Activated T-helper 1 cell treated with anti-CD3 and anti-CD28 coated beads, Interleukin-12 subunit alpha, Interleukin-12 subunit beta, Interleukin-2, Interleukin-4 antibody, amounts not matched to agents 30 ng/mL and 10 ng/mL and 1 ng/mL, durations not matched to agents 14 hours and 24 hours and 36 hours (primary cell): ENCODE results near the gene EHMT1. TPM values are rescaled to one million over a fixed set of nuclear protein-coding genes. Genes with fewer than 3 reads are reported as not detected.

ENCODE experiments used
- DNase-seq: peaks from one replicate; pipeline ENCODE4 v3.0.0; 2021; ENCODE audit warnings: low spot score
- H3K27ac Mint-ChIP-seq: one replicate; pipeline ENCODE4 v1.8.0; 2021; ENCODE audit warnings: mild to moderate bottlenecking, mixed read lengths
- H3K27me3 Mint-ChIP-seq: one replicate; pipeline ENCODE4 v1.8.0; 2022; ENCODE audit warnings: mild to moderate bottlenecking, moderate library complexity, mixed read lengths; ENCODE audit not compliant: insufficient read depth
- H3K36me3 Mint-ChIP-seq: one replicate; pipeline ENCODE4 v1.8.0; 2021; ENCODE audit warnings: low read depth, mixed read lengths
- H3K4me1 Mint-ChIP-seq: one replicate; pipeline ENCODE4 v1.8.0; 2021; ENCODE audit warnings: low read depth, mixed read lengths
- H3K4me3 Mint-ChIP-seq: one replicate; pipeline ENCODE4 v1.8.0; 2021; ENCODE audit warnings: mild to moderate bottlenecking, moderate library complexity, mixed read lengths
- H3K9me3 Mint-ChIP-seq: one replicate; pipeline ENCODE4 v1.8.0; 2021; ENCODE audit warnings: mixed read lengths
- intact Hi-C: fragments of 100-400 bp; cut with micrococcal nuclease; formaldehyde crosslinking; loops from one replicate; pipeline ENCODE4 v1.15.1; 2024
- total RNA-seq: library from RNA; stranded (reverse); gene quantifications from 2 replicates; pipeline ENCODE4 v1.2.3, GENCODE V29; 2022

EHMT1 gene
- total RNA-seq, 1 donor from 2014 or later: 97.0 TPM

DNA sequence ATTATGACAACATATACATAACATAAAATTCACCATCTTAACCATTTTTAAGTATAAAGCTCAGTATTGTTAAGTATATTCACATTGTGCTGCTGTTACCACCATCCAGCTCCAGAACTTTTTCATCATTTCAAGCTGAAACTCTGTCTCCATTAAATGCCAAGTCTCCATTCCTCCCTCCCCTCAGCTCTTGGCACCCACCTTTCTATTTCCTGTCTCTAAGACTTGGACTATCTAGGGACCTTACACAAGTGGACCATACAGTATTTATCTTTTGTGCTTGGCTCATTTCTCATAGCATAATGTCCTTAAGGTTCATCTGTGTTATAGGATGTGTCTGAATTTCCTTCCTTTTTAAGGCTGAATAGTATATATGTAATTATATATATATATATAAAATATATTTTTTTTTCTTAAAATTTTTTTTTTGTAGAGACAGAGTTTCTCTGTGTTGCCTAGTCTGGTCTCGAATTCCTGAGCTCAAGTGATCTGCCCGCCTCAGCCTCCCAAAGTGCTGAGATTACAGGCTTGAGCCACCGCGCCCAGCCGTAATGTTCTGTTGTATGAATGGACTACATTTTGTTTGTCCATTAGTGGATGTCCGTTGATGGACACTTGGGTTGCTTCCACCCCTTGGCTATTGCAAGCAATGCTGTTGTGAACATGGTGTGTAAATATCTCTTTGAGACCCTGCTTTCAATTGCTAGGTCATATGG is 72.3 kb downstream of the EHMT1 start:
- no peaks in the 10 kb centered on the region for H3K27me3 Mint-ChIP-seq
- intact Hi-C loops: no loop called here

DNA sequence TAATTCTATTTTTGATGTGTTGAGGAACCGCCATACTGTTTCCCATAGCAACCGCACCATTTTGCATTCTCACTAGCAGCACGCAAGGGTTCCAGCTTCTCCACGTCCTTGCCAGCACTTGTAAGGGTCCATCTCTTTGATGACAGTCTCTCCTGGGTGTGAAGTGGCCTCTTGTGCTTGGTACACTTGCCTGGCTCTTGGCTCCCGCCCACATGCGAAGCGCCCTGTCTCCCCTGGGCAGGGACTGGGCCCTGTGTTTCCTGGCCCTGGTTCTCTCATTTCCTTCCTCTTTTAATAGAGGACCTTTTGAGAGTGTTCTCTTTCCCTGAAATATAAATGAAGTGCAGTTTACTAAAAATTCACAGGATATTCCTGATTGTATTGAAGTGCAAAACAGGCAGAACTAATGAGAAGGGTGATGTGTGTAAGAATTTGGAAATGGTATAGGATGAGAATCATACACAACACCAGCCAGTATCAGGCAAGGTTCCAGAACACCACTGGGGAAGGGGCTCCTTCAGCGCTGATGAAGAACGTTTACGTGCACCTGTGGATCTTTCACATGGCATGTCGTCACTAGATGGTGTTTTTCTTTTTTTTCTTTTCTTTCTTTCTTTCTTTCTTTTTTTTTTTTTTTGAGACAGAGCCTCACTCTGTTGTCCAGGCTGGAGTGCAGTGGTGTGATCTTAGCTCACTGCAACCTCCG is 73.0 kb downstream of the EHMT1 start:
- H3K4me1 Mint-ChIP-seq: peaks cover 19% of the 10 kb centered on the region
- no peak overlapping the region for H3K27ac Mint-ChIP-seq
- intact Hi-C loops: no loop called here

More for the DNA sequence above, 72.3 kb downstream of the EHMT1 start:
- peaks cover under 1% of the 10 kb centered on the region for H3K36me3 Mint-ChIP-seq
- H3K9me3 Mint-ChIP-seq: no peaks in the 10 kb centered on the region
- no peak overlapping the region for H3K4me3 Mint-ChIP-seq
- no peak overlapping the region for H3K27ac Mint-ChIP-seq
- peaks cover 12% of the 10 kb centered on the region for H3K4me1 Mint-ChIP-seq
- DNase-seq: no peak

DNA sequence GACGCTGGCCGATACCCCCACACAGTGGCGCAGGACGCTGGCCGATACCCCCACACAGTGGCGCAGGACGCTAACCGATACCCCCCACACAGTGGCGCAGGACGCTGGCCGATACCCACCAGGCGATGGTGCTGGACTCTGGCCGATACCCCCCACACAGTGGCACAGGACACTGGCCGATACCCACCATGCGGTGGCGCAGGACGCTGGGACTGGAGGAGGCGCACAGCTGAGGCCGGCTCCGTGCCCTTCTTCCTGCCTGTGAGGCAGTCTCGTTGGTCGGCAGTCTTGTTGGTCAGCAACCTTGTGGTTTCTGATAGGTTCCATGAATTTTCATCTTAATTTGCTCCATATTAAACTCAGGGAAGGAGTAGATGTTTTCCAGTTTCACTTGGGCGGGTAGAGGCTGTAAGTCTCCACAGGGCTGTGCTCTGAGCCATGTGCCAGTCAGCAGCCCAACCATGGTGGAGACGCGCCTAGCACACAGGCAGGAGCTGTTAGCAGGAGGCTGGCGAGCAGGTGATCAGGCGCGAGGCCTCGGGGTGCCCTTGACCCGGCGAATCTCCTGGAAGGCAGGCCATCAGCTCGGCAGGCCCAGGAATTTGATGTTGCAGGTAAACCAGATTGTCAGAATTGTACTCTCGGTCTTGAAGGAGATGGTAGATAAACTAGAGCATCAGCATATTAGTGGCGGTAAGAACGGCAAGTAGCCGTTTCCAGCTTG is 75.6 kb downstream of the EHMT1 start:
- Mint-ChIP-seq H3K9me3 (no peaks in the 10 kb centered on the region), H3K4me1 (peaks cover 25% of the 10 kb centered on the region), H3K4me3 (no peak overlapping the region), H3K27ac (no peak overlapping the region), H3K36me3 (peaks cover 11% of the 10 kb centered on the region), H3K27me3 (no peaks in the 10 kb centered on the region)
- no peak for DNase-seq
- intact Hi-C loops: no loop called here

More for the DNA sequence above, 73.0 kb downstream of the EHMT1 start:
- H3K9me3 Mint-ChIP-seq: no peaks in the 10 kb centered on the region
- no peak for DNase-seq
- no peak overlapping the region for H3K4me3 Mint-ChIP-seq
- H3K36me3 Mint-ChIP-seq: peaks cover 4% of the 10 kb centered on the region
- H3K27me3 Mint-ChIP-seq: no peaks in the 10 kb centered on the region

DNA sequence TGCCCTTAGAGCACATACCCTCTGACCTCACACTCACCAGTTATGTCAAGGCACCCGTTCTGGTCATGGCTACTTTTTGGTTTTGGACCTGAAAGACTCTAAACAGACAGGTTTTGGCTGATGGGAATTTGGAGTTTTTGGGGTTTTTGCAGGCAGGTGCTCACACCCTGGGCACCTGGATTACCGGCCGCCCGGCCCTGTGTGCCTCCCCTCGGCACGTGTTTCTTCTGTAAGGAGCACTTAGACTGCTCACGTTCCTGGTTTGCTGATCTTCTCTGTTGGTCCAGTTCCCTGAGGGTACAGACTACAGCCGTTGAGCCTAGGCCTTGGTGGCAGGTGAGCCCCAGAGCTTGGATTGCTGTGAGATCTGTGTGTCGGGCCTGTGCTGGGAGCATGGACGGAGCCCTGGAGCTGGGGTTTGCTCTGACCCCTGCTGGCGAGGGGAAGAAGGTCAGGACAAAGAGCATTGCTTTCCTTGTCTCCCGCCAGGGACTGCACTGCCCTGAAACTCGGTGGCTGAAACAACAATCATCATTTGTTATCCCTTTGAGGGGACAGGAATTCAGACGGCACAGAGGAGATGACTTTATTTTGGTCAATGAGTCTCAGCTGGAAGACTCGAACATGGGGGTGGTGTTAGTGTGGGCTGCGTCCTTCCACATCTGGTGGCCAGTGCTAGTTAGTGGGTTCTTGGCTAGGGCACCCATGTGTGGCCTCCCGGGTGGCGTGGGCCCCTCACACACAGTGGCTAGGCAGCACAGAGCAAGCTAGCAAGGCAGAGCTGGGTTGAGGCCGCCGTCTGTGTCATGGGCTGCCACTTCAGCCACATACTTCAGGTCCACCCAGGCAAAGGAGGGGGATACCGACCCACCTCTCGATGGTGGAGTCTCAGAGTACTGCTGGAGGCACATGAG is 76.4 kb downstream of the EHMT1 start:
- Mint-ChIP-seq H3K27ac (no peak overlapping the region), H3K4me3 (no peak overlapping the region), H3K36me3 (peaks cover 11% of the 10 kb centered on the region), H3K9me3 (no peaks in the 10 kb centered on the region), H3K27me3 (no peaks in the 10 kb centered on the region), H3K4me1 (peaks cover 20% of the 10 kb centered on the region)
- no peak for DNase-seq
- intact Hi-C loops: no loop called here

DNA sequence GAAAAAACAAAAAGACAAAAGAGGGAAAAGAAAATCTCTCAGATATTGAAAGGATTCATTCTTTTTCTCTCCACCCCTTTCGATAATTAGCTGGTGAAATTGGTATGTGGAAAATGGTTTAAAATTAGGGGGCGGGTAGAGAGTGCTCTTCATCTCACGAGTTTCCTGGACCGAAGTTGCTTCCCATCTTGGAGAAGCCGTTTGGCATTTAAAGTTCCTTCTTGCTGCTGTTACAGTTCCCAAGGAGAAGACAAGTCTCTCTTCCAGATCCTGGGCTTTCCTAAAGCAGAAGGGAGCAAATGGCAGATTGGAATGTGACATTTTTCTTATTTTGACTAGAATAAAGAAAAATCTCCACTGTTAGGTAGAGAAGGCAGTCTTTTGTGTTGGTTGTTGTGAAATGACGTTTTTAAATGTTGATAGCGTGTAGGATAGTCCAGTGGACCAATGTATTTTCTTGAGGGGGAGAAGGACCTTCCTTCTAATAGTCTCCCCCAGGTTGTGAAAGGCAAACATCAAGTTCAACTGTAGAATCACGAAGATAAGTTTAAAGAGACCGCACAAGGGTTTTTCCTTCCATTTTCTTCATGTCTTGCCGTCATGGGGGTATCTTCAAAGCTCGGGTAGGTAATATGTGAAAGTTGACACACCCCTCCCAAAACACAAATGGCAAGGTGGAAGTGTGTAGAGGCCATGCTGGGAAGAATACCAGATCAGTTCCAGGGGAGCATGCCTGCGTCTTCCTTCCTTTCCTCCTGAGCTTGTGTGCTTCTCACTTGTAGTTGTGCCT is 77.5 kb downstream of the EHMT1 start:
- H3K27ac Mint-ChIP-seq: no peak overlapping the region
- DNase-seq: no peak
- intact Hi-C loops: no loop called here
- H3K36me3 Mint-ChIP-seq: peaks cover 13% of the 10 kb centered on the region
- H3K9me3 Mint-ChIP-seq: peaks cover 5% of the 10 kb centered on the region
- H3K27me3 Mint-ChIP-seq: no peaks in the 10 kb centered on the region
- no peak overlapping the region for H3K4me3 Mint-ChIP-seq
- H3K4me1 Mint-ChIP-seq: peaks cover 20% of the 10 kb centered on the region

DNA sequence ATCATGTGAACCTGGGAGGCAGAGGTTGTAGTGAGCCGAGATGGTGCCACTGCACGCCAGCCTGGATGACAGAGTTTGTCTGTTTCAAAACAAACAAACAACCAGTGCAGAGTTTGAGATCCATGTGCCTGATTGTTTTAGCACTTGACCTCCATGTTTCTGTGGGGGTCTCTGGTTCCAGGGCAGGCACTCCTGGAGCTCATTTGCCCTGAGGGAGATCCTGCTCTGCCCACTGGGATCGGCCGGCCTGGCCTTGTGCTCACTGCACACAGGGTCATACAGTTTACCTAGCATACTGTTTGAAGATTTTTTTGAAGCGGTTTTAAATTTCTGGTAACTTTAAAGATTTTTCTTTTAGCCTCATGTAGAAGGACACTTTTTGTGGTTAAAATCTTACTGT is 78.4 kb downstream of the EHMT1 start:
- intact Hi-C loops: no loop called here
- Mint-ChIP-seq H3K27me3 (no peaks in the 10 kb centered on the region), H3K27ac (no peak overlapping the region), H3K4me1 (peaks cover 13% of the 10 kb centered on the region), H3K36me3 (peaks cover 15% of the 10 kb centered on the region), H3K9me3 (peaks cover 5% of the 10 kb centered on the region), H3K4me3 (no peak overlapping the region)
- no peak for DNase-seq

DNA sequence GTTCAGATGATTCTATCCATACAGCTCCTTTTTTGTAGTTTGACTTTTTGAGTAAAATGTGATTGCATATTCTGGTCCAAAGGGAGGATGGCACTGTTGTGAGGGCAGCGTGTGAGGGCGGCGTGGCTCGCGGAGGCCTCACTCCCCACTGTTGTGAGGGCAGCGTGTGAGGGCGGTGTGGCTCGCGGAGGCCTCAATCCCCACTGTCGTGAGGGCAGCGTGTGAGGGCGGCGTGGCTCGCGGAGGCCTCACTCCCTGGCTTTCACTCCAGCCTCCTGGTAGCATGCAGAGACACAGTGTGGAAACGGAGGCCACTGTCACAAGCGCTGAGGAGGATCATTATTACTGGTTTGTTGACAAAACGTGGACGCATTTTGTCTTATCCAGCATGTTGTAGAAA is 79.0 kb downstream of the EHMT1 start:
- DNase-seq: no peak
- intact Hi-C loops: no loop called here
- H3K27ac Mint-ChIP-seq: no peak overlapping the region
- peaks cover 5% of the 10 kb centered on the region for H3K9me3 Mint-ChIP-seq
- peaks cover 13% of the 10 kb centered on the region for H3K4me1 Mint-ChIP-seq
- H3K4me3 Mint-ChIP-seq: no peak overlapping the region
- no peaks in the 10 kb centered on the region for H3K27me3 Mint-ChIP-seq
- H3K36me3 Mint-ChIP-seq: peaks cover 15% of the 10 kb centered on the region

DNA sequence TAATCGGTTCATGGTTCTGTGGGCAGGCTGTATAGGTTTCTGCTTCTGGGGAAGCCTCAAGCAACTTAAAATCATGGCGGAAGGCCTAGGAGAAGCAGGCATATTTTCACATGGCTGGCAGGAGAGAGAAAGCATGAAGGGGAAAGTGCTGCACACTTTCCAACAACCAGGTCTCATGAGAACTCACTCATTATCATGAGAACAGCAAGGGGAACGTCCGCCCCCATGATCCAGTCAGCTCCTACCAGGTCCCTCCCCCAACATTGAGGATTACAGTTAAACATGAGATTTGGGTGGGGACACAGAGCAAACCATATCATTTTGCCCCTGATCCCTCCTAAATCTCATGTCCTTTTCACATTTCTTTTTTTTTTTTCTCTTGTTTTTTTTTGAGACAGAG is 82.1 kb downstream of the EHMT1 start:
- DNase-seq: no peak
- intact Hi-C loops: no loop called here
- Mint-ChIP-seq H3K4me1 (peaks cover 33% of the 10 kb centered on the region), H3K4me3 (no peak overlapping the region), H3K27me3 (no peaks in the 10 kb centered on the region), H3K27ac (no peak overlapping the region), H3K36me3 (peaks cover 32% of the 10 kb centered on the region), H3K9me3 (peaks cover 26% of the 10 kb centered on the region)

DNA sequence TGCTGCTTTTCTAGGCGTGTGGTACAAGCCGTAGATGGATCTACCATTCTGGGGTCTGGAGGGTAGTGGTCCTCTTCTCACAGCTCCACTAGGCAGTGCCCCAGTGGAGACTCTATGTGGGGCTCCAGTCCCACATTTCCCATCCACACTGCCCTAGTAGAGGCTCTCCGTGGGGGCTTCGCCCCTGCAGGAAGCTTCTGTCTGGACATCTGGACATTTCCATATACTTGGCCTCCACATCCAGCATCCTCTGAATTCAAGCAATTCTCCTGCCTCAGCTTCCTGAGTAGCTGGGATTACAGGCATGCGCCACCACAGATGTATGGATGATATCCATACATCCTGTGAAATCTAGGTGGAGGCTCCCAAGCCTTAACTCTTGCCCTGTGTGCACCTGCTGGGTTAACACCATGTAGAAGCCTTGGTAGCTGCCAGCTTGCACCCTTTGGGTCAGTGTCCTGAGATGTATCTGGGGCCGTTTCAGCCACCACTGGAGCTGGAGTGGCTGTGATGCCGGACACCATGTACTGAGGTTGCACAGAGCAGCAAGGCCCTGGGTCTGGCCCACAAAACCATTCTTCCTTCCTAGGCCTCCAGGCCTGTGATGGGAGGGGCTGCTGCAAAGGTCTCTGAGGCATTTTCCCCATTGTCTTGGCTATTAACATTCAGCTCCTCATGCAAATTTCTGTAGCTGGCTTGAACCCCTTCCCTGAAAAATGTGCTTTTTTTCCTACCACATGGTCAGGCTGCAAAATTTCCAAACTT is 84.0 kb downstream of the EHMT1 start:
- Mint-ChIP-seq H3K36me3 (peaks cover 25% of the 10 kb centered on the region), H3K4me1 (peaks cover 22% of the 10 kb centered on the region), H3K27me3 (no peaks in the 10 kb centered on the region), H3K27ac (no peak overlapping the region), H3K9me3 (peaks cover 26% of the 10 kb centered on the region), H3K4me3 (no peak overlapping the region)
- intact Hi-C loops: no loop called here
- no peak for DNase-seq

DNA sequence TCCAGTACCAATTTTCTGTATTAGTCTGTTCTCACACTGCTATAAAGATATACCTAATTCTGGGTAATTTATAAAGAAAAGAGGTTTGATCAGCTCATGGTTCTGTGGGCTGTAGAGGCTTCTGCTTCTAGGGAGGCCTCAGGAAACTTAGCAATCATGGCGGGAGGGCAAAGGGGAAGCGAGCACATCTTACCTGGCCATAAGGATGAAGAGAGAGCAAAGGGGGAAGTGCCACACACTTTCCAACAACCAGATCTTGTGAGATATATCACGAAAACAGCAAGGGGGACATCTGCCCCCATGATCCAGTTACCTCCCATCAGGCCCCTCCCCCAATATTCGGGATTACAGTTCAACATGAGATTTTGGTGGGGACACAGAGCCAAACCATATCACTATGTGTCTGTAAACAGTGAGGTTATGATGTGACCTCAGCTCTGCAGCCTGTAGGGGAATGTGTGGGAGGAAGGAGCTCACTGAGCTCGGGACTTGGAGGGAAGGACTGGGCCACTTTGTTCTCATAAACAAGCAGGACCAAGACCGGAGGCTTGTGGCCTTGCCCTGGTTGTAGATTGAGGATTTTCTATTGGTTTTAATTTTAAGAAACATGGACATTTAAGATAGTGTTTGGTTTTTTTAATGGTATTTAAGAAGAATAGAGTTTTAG is 85.2 kb downstream of the EHMT1 start:
- Mint-ChIP-seq H3K27me3 (no peaks in the 10 kb centered on the region), H3K9me3 (peaks cover 26% of the 10 kb centered on the region), H3K36me3 (peaks cover 23% of the 10 kb centered on the region), H3K27ac (peak overlapping the region; percentile 2), H3K4me1 (peaks cover 20% of the 10 kb centered on the region), H3K4me3 (no peak overlapping the region)
- intact Hi-C loops: no loop called here
- DNase-seq: no peak

DNA sequence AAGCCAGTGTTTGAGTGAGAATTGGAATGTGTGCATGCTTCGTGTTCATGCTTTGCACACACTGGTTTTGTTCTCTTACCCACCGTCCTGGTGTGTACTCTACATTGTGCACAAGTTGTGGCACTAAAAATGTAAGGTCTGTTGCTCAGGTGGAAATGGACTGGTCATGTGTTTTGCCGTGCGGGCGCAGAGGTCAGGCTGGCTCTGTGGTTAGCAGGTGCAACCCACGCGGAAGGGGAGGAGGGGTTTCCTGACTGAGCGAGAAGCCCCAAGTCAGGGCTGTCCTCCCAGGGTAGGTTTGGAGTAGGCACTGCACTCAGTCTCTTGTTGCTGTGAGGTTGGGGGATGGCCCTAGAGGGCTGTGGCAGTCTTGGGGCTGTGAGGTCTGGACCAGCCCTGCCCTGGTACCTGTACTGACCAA is 86.6 kb downstream of the EHMT1 start:
- Mint-ChIP-seq H3K36me3 (peaks cover 21% of the 10 kb centered on the region), H3K4me1 (peaks cover 20% of the 10 kb centered on the region), H3K9me3 (peaks cover 26% of the 10 kb centered on the region), H3K4me3 (peak overlapping the region; percentile 58), H3K27ac (peak overlapping the region; percentile 55), H3K27me3 (no peaks in the 10 kb centered on the region)
- peak; percentile 40 for DNase-seq
- intact Hi-C loops: no loop called here
